Measurements from ENCODE around the gene EIF4G3. TPM values are rescaled to one million over a fixed set of nuclear protein-coding genes. Genes with fewer than 3 reads are reported as not detected.
A peak's percentile ranks its signal among the peaks of the same experiment; 100 is the strongest.
"Not testable (repeated sequence)": the region's sequence is repeated elsewhere in the genome, so short reads cannot be mapped to it uniquely, and the experiment has no call there.

EIF4G3 gene
- total RNA-seq, 1 donor from 2014 or later: 27.3 TPM

- no peak overlapping the region for H3K4me3 ChIP-seq (ENCODE audit: low read depth, low read length)
- DNase-seq (ENCODE audit: low read depth): no peak
- TF ChIP-seq CTCF (conservative IDR thresholded peaks at IDR 0.05; ENCODE audit: low read depth, low read length): no peak
Measured at GRCh38 chr1:21198929-21199328, 22.2 kb upstream of the EIF4G3 start.

GRCh38 chr1:21192871-21193270 is 16.2 kb upstream of the EIF4G3 start:
- TF ChIP-seq CTCF (conservative IDR thresholded peaks at IDR 0.05; ENCODE audit: low read depth, low read length): no peak
- DNase-seq (ENCODE audit: low read depth): no peak
- no peak overlapping the region for H3K4me3 ChIP-seq (ENCODE audit: low read depth, low read length)

GRCh38 chr1:21192284-21192683 is 15.6 kb upstream of the EIF4G3 start:
- TF ChIP-seq CTCF (conservative IDR thresholded peaks at IDR 0.05; ENCODE audit: low read depth, low read length): no peak
- DNase-seq (ENCODE audit: low read depth): no peak
- no peak overlapping the region for H3K4me3 ChIP-seq (ENCODE audit: low read depth, low read length)

- H3K4me3 ChIP-seq (ENCODE audit: low read depth, low read length); DNase-seq (ENCODE audit: low read depth): not testable (repeated sequence)
Measured at GRCh38 chr1:21190771-21191170, 14.1 kb upstream of the EIF4G3 start.

- H3K4me3 ChIP-seq (ENCODE audit: low read depth, low read length): no peak overlapping the region
- no peak for DNase-seq (ENCODE audit: low read depth)
- no peak for TF ChIP-seq CTCF (conservative IDR thresholded peaks at IDR 0.05; ENCODE audit: low read depth, low read length)
Measured at GRCh38 chr1:21189906-21190500, 13.3 kb upstream of the EIF4G3 start.

GRCh38 chr1:21189421-21189820 is 12.7 kb upstream of the EIF4G3 start:
- no peak for TF ChIP-seq CTCF (conservative IDR thresholded peaks at IDR 0.05; ENCODE audit: low read depth, low read length)
- no peak overlapping the region for H3K4me3 ChIP-seq (ENCODE audit: low read depth, low read length)
- no peak for DNase-seq (ENCODE audit: low read depth)

- no peak overlapping the region for H3K4me3 ChIP-seq (ENCODE audit: low read depth, low read length)
- no peak for DNase-seq (ENCODE audit: low read depth)
- peak; percentile 2 for TF ChIP-seq CTCF (conservative IDR thresholded peaks at IDR 0.05; ENCODE audit: low read depth, low read length)
Measured at GRCh38 chr1:21188235-21188634, 11.5 kb upstream of the EIF4G3 start.
